Small intestine (tissue), 7 donors: ENCODE measurements around the gene LIMS2. TPM values are rescaled to one million over a fixed set of nuclear protein-coding genes. Genes with fewer than 3 reads are reported as not detected.

ENCODE experiments used
- DNase-seq, 2 donors: peaks; one replicate each; pipeline versions ENCODE4 v3.0.0 to v3.0.0-alpha.2; 2013
- FAIRE-seq: peaks from 2 replicates; lab custom pipeline; 2012; peaks lifted over from hg19 to GRCh38; lab: Jason Lieb, UNC
- H3K27ac ChIP-seq, 3 donors: one replicate each; pipeline ENCODE4 v1.5.1; 2013; ENCODE audit warnings: low read length in 2 of 3, mild to moderate bottlenecking in 2 of 3, control low read depth in 1 of 3, inconsistent platforms in 1 of 3, low read depth in 1 of 3, moderate library complexity in 1 of 3
- H3K27me3 ChIP-seq, 3 donors: one replicate each; pipeline ENCODE4 v1.6.1; 2013; ENCODE audit warnings: low read length in 3 of 3, inconsistent platforms in 1 of 3; ENCODE audit not compliant: control insufficient read depth in 3 of 3, insufficient read depth in 3 of 3
- H3K36me3 ChIP-seq, 3 donors: one replicate each; pipeline ENCODE4 v1.6.1; 2013; ENCODE audit warnings: low read length in 3 of 3, inconsistent platforms in 1 of 3, low read depth in 1 of 3, mild to moderate bottlenecking in 1 of 3, moderate library complexity in 1 of 3; ENCODE audit not compliant: control insufficient read depth in 3 of 3, insufficient read depth in 2 of 3
- H3K4me1 ChIP-seq, 3 donors: one replicate each; pipeline ENCODE4 v1.6.1; 2013; ENCODE audit warnings: low read length in 2 of 3, inconsistent platforms in 1 of 3, low read depth in 1 of 3, mild to moderate bottlenecking in 1 of 3, moderate library complexity in 1 of 3; ENCODE audit not compliant: control insufficient read depth in 3 of 3, insufficient read depth in 2 of 3
- H3K4me3 ChIP-seq, 3 donors: one replicate each; pipeline ENCODE4 v1.5.1; 2013; ENCODE audit warnings: low read length in 3 of 3, control low read depth in 1 of 3, inconsistent platforms in 1 of 3, low read depth in 1 of 3, mild to moderate bottlenecking in 1 of 3, moderate library complexity in 1 of 3
- H3K9me3 ChIP-seq, 2 donors: one replicate each; pipeline ENCODE4 v1.6.1; 2013; ENCODE audit warnings: low read depth in 1 of 2, low read length in 1 of 2; ENCODE audit not compliant: control insufficient read depth in 2 of 2, insufficient read depth in 1 of 2
- WGBS, 3 donors: extraction: QIAGEN DNeasy Blood & Tissue Kit; methylation state at CpG; one replicate each; pipeline ENCODE4 v1.1.7; 2013; 5-methylcytosine and 5-hydroxymethylcytosine counted together
- polyA plus RNA-seq, 4 donors: library from polyadenylated mRNA; stranded (reverse) in 3 of 4; unstranded in 1 of 4; fragments of 200-250 nt in 3 of 4; fragments of 120-200 nt in 1 of 4; gene quantifications; one replicate each; pipeline versions ENCODE4 v1.2.1 to v1.2.3, GENCODE V29; 2013
- donor health status: healthy with polysubstance abuse.
- donor health status: control.
- donor health status: control.
- donor health status: Bipolar disorder and iron deficiency.
- donor health status: healthy.

Gene LIMS2
- polyA plus RNA-seq, 4 donors = 2.2 to 39.5 (median 8.6) TPM

DNA sequence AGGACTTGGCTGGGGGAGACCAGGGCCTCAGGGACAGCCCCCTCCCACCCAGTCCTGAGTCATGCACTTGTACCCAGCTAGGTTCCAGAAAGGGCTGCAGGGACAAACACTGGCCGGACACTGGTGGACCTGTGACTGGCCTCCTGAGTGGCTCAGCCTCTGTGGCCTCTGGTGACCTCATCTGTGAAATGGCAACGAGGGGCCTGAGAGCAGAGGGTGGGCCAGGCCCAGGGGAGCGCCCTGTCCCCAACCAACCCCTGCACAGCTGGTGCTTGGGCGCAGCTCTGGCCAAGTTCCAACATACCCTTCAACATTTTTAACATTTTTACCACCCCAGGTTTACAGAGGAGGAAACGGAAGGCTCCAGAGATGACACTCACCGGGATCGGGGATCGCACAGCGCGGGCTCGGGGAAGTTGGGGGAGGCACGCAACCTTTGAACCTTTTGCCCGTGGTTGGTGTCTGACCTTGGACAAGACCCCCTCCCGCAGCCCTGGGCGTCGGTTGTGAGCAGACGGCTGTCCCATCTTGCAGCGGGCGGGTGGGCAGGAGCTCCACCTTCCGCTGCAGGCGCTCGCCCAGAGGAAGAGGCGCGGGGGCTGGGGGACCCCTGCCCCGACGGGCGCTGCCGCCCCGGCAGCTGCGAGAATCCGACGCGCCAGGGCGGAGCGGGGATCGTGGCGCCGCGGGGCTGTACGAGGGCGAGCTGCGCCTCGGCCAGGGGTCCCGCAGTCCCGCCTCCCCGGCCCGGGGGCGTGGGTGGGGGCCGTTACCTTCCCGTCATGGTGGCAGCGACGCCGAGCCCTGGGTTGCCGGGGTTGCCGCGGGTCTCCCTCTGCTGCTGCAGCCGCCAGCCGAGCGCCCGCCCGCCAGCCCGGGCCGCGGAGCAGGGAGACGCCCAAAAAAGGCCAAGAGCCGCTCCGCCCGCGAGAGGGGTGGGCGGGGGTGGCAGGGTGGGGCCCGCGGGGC lies 805 bp downstream of the LIMS2 start:
- WGBS, 3 donors = 4 to 9% (median 4%) methylated on average over 37 to 72 of the region's 72 CpGs
- no peak for FAIRE-seq
- Histone ChIP-seq H3K27me3 (peaks cover 0 to 72% (median 0%) of the 10 kb centered on the region in 3 donors), H3K36me3 (no peaks in the 10 kb centered on the region), H3K4me3 (peak overlapping the region in 2 of 3 donors; percentile 38 to 49), H3K27ac (peak overlapping the region in 1 of 3 donors; percentile 80), H3K4me1 (peaks cover 0 to 5% (median 0%) of the 10 kb centered on the region in 3 donors), H3K9me3 (no peaks in the 10 kb centered on the region)
- DNase-seq = peak in 1 of 2 donors; percentile 31

DNA sequence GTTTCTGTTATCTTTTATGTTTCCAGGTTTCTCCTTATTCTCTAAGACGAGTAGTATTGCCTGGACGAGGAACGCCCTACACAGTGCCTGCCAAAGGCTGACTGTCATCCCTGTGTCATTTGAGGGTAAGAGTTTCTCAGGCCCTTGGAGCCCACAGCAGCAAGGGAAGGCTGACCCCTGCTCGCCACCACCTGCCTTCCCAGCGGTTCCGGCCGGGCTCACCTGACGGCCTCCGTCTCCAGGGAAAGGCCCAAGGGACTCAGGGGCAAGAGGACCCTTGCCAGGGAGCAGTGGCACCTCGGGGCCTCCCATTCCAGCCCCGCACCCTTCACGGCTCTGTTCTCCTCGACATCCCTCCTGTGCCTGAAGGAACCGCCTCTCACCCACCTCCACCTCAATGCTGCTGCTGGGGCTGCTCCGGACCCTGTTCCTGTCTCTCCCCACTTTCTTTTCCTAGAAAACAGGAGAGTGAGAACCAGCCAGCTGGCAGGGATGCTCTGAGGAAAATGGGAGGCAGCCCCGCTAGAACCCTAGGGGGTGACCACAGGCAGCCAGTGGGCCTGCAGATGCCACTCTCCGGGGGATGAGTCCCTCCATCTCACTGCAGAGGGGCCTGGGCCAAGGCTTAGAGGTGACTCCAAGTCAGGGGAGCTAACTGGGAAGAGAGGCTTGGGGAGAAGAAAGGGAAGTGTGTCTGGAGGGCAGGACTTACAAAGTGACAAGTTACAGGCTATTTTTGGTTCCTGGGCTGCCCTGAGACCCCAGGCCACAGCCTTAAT lies 1.9 kb downstream of the LIMS2 start:
- no peaks in the 10 kb centered on the region for H3K9me3 ChIP-seq
- peaks cover 0 to 66% (median 3%) of the 10 kb centered on the region in 3 donors for H3K27me3 ChIP-seq
- no peaks in the 10 kb centered on the region for H3K36me3 ChIP-seq
- WGBS, 3 donors = 67 to 80% (median 76%) methylated on average over 16 to 17 of the region's 17 CpGs
- peaks cover 0 to 5% (median 0%) of the 10 kb centered on the region in 3 donors for H3K4me1 ChIP-seq
- FAIRE-seq = no peak
- peak overlapping the region in 1 of 3 donors; percentile 80 for H3K27ac ChIP-seq
- DNase-seq = no peak
- peak overlapping the region in 1 of 3 donors; percentile 38 for H3K4me3 ChIP-seq

DNA sequence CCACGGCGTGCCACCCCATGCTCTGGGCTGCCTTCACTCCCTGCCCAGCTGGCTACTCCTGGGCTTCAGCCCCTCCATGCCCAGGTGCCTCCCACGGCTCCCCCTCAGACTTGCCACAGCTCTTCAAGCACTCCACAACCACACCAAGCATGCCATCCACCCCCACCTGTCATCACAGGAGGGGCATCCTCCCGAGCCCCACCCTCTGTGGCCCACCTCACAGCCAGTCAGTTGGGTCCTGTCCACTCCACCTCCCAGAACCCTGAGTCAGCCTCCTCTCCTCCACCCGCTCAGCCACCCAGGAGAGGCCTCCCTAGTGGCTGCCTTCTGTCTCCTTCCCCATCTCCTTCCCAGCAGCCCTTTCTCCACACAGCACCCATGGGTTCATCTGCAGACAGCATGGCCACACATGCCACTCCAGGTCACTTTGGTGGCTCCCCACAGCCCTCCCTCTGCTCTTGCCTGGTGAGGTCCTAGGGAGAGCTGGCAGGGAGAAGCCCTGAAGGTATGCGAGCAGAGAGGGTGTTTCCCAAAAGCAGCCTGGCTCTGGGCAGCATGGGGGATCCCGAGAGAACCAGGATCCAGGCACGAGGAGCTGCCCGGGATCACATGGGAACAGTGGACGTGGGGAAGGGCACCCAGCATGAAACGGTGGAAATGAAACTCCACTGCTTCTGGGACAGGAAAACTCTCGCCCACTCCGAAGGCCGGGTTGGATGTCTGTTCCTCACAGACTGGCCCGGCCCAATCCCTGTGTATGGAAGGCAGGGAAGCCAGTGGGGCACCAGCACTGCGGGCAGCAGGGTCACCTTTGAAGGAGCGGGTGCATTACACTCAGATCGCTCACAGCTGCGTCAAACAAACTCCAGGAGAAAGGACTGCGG lies 2.7 kb downstream of the LIMS2 start:
- Histone ChIP-seq H3K9me3 (peaks cover 0 to 2% of the 10 kb centered on the region in 2 donors), H3K4me3 (peak overlapping the region in 1 of 3 donors; percentile 7), H3K27me3 (peaks cover 0 to 58% (median 3%) of the 10 kb centered on the region in 3 donors), H3K27ac (peak overlapping the region in 1 of 3 donors; percentile 80), H3K4me1 (peaks cover 0 to 5% (median 0%) of the 10 kb centered on the region in 3 donors), H3K36me3 (no peaks in the 10 kb centered on the region)
- FAIRE-seq (no peak), DNase-seq (no peak)
- WGBS, 3 donors = 69 to 73% (median 71%) methylated on average over 20 of the region's 20 CpGs

- Histone ChIP-seq H3K36me3 (no peaks in the 10 kb centered on the region), H3K9me3 (peaks cover 0 to 2% of the 10 kb centered on the region in 2 donors), H3K4me3 (no peak overlapping the region), H3K27ac (no peak overlapping the region), H3K27me3 (peaks cover 0 to 54% (median 3%) of the 10 kb centered on the region in 3 donors), H3K4me1 (peaks cover 0 to 5% (median 0%) of the 10 kb centered on the region in 3 donors)
- WGBS, 3 donors = 65 to 75% (median 69%) methylated on average over 14 of the region's 14 CpGs
- DNase-seq = no peak
- no peak for FAIRE-seq
Observed at GRCh38 chr2:127671557-127672302, 3.6 kb downstream of the LIMS2 start.

DNA sequence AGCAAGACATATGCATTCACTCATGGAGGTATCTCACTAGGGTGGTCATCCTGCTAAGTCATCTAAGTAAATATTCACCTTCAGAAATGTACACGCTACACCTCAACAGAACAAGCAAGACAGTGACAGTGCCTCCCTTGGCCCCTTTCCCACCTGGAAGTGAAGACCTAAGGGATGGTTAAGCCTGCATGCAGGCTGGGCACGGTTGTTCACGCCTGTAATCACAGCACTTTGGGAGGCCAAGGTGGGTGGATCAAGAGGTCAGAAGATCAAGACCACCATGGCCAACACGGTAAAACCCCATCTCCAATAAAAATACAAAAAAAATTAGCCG lies 4.4 kb downstream of the LIMS2 start:
- Histone ChIP-seq H3K9me3 (peaks cover 0 to 2% of the 10 kb centered on the region in 2 donors), H3K36me3 (no peaks in the 10 kb centered on the region), H3K27me3 (peaks cover 0 to 52% (median 3%) of the 10 kb centered on the region in 3 donors), H3K27ac (no peak overlapping the region), H3K4me1 (peaks cover 0 to 5% (median 0%) of the 10 kb centered on the region in 3 donors), H3K4me3 (no peak overlapping the region)
- DNase-seq = no peak
- FAIRE-seq = no peak
- WGBS, 3 donors = 68 to 76% (median 69%) methylated on average over 5 of the region's 5 CpGs

DNA sequence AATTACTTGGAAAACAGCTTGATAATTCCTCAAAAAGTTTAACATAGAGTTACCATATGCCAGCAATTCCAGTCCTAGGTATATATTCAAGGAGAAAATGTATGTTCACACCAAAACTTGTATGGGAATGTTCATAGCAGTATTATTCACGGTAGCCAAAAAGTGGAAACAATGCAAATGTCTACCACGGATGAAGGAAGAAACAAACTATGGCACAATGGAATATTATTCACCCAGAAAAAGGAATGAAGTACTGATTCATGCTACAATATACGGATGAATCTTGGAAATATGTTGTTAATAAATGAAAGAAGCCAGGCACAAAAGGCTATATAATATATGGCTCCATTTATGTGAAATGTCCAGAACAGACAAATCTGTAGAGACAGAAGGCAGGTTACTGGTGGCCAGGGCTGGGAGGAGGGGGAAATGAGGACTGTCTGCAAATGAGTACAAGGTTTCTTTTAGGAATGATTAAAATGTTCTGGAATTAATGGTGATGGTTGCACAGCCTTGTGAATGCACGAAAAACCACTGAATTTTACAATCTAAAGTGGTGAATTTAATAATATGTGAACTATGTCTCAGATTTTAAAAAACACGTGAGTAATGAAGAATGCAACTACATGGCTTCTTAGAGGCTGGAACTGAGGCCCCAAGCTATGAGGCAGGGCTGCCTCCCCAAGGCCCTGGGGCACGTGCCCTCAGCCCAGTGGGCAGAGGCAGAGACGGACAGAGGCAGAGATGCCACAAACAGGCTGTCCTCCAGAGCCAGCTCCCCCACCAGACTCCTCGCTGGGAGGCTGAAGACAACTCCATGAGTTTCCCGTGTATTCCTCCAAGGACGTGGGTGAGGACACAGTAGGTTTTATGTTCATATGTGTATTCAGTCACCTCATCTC lies 5.0 kb downstream of the LIMS2 start:
- Histone ChIP-seq H3K9me3 (peaks cover 0 to 2% of the 10 kb centered on the region in 2 donors), H3K4me1 (peaks cover 0 to 5% (median 0%) of the 10 kb centered on the region in 3 donors), H3K36me3 (no peaks in the 10 kb centered on the region), H3K4me3 (no peak overlapping the region), H3K27ac (no peak overlapping the region), H3K27me3 (peaks cover 0 to 51% (median 3%) of the 10 kb centered on the region in 3 donors)
- FAIRE-seq = no peak
- no peak for DNase-seq
- WGBS, 3 donors = 68 to 80% (median 72%) methylated on average over 10 of the region's 10 CpGs

GRCh38 chr2:127669056-127669455 lies 6.3 kb downstream of the LIMS2 start:
- FAIRE-seq (no peak), DNase-seq (no peak)
- WGBS, 3 donors = 79 to 89% (median 87%) methylated on average over 7 of the region's 7 CpGs
- Histone ChIP-seq H3K9me3 (peaks cover 0 to 2% of the 10 kb centered on the region in 2 donors), H3K36me3 (no peaks in the 10 kb centered on the region), H3K27me3 (peaks cover 0 to 53% (median 9%) of the 10 kb centered on the region in 3 donors), H3K4me1 (no peaks in the 10 kb centered on the region), H3K27ac (no peak overlapping the region), H3K4me3 (no peak overlapping the region)
